Mesothelial cell of epicardium (in vitro differentiated cells): ENCODE measurements around the gene PP2D1. TPM values are rescaled to one million over a fixed set of nuclear protein-coding genes. Genes with fewer than 3 reads are reported as not detected.
"Not testable (repeated sequence)": the region's sequence is repeated elsewhere in the genome, so short reads cannot be mapped to it uniquely, and the experiment has no call there.

Source experiments
- DNase-seq, 2 experiments: peaks; one replicate each; pipeline ENCODE4 v3.0.0; 2021; ENCODE audit warnings: low spot score in 2 of 2; ENCODE audit not compliant: unreplicated experiment in 2 of 2
- H3K27ac Mint-ChIP-seq: 2 replicates; pipeline ENCODE4 v1.8.0; 2021; ENCODE audit warnings: mixed read lengths
- H3K27me3 Mint-ChIP-seq: 2 replicates; pipeline ENCODE4 v1.8.0; 2021; ENCODE audit warnings: low read depth, mixed read lengths
- H3K36me3 Mint-ChIP-seq: 2 replicates; pipeline ENCODE4 v1.8.0; 2021; ENCODE audit warnings: mixed read lengths
- H3K4me1 Mint-ChIP-seq: 2 replicates; pipeline ENCODE4 v1.8.0; 2021; ENCODE audit warnings: mixed read lengths
- H3K4me3 Mint-ChIP-seq: 2 replicates; pipeline ENCODE4 v1.8.0; 2021; ENCODE audit warnings: mild to moderate bottlenecking, moderate library complexity, mixed read lengths
- H3K9me3 Mint-ChIP-seq: 2 replicates; pipeline ENCODE4 v1.8.0; 2021; ENCODE audit warnings: mixed read lengths
- CTCF ChIP-seq: fragments of 200-600 bp; sonication (generic); IDR thresholded peaks from one replicate; pipeline ENCODE4 v1.5.0; 2021; ENCODE audit warnings: antibody characterized with exemption; ENCODE audit not compliant: unreplicated experiment
- total RNA-seq: library from RNA; stranded (reverse); gene quantifications from 3 replicates; pipeline ENCODE4 v1.2.1, GENCODE V29; 2021

Gene PP2D1
- total RNA-seq, 1 donor from 2014 or later = not detected

GRCh38 chr3:20023623-20024405 lies 11.8 kb upstream of the PP2D1 start:
- Mint-ChIP-seq H3K4me1 (peaks cover 16% of the 10 kb centered on the region), H3K9me3 (no peaks in the 10 kb centered on the region), H3K27me3 (no peaks in the 10 kb centered on the region), H3K36me3 (no peaks in the 10 kb centered on the region), H3K27ac (peak overlapping the region; percentile 83), H3K4me3 (no peak overlapping the region)
- no peak for DNase-seq
- no peak for TF ChIP-seq CTCF

- peaks cover 16% of the 10 kb centered on the region for H3K4me1 Mint-ChIP-seq
- H3K36me3 Mint-ChIP-seq = no peaks in the 10 kb centered on the region
- TF ChIP-seq CTCF = no peak
- H3K27ac Mint-ChIP-seq = peak overlapping the region; percentile 83
- H3K27me3 Mint-ChIP-seq = no peaks in the 10 kb centered on the region
- H3K4me3 Mint-ChIP-seq = no peak overlapping the region
- DNase-seq = no peak
- H3K9me3 Mint-ChIP-seq = no peaks in the 10 kb centered on the region
These were observed 11.0 kb upstream of the PP2D1 start for GRCh38 chr3:20022954-20023622.

- not testable (repeated sequence) for H3K27me3 Mint-ChIP-seq, DNase-seq, H3K9me3 Mint-ChIP-seq, H3K4me1 Mint-ChIP-seq, H3K27ac Mint-ChIP-seq, H3K4me3 Mint-ChIP-seq, H3K36me3 Mint-ChIP-seq
These were observed 4.0 kb upstream of the PP2D1 start for GRCh38 chr3:20016076-20016475.

GRCh38 chr3:20015525-20015924 lies 3.5 kb upstream of the PP2D1 start:
- no peak for DNase-seq
- H3K36me3 Mint-ChIP-seq = no peaks in the 10 kb centered on the region
- H3K4me1 Mint-ChIP-seq = no peaks in the 10 kb centered on the region
- no peak for TF ChIP-seq CTCF
- no peak overlapping the region for H3K4me3 Mint-ChIP-seq
- H3K27ac Mint-ChIP-seq = no peak overlapping the region
- no peaks in the 10 kb centered on the region for H3K9me3 Mint-ChIP-seq
- no peaks in the 10 kb centered on the region for H3K27me3 Mint-ChIP-seq

GRCh38 chr3:20013396-20013795 lies 1.3 kb upstream of the PP2D1 start:
- H3K4me3 Mint-ChIP-seq = no peak overlapping the region

More at GRCh38 chr3:20013396-20013795, 1.3 kb upstream of the PP2D1 start:
- no peak for DNase-seq
- Mint-ChIP-seq H3K27me3 (no peaks in the 10 kb centered on the region), H3K9me3 (no peaks in the 10 kb centered on the region), H3K4me1 (no peaks in the 10 kb centered on the region), H3K27ac (no peak overlapping the region), H3K36me3 (no peaks in the 10 kb centered on the region)
- no peak for TF ChIP-seq CTCF
